Activated CD4-positive, alpha-beta T cell treated with anti-CD3 and anti-CD28 coated beads, Interleukin-2, amount 50 U/mL, for 16 hours (primary cell): ENCODE results near the gene ARHGAP31.
"Not testable (repeated sequence)": the region's sequence is repeated elsewhere in the genome, so short reads cannot be mapped to it uniquely, and the experiment has no call there.

Experiments used
- DNase-seq: peaks from one replicate; pipeline ENCODE4 v3.0.0-alpha.2; 2020

Gene ARHGAP31

DNA sequence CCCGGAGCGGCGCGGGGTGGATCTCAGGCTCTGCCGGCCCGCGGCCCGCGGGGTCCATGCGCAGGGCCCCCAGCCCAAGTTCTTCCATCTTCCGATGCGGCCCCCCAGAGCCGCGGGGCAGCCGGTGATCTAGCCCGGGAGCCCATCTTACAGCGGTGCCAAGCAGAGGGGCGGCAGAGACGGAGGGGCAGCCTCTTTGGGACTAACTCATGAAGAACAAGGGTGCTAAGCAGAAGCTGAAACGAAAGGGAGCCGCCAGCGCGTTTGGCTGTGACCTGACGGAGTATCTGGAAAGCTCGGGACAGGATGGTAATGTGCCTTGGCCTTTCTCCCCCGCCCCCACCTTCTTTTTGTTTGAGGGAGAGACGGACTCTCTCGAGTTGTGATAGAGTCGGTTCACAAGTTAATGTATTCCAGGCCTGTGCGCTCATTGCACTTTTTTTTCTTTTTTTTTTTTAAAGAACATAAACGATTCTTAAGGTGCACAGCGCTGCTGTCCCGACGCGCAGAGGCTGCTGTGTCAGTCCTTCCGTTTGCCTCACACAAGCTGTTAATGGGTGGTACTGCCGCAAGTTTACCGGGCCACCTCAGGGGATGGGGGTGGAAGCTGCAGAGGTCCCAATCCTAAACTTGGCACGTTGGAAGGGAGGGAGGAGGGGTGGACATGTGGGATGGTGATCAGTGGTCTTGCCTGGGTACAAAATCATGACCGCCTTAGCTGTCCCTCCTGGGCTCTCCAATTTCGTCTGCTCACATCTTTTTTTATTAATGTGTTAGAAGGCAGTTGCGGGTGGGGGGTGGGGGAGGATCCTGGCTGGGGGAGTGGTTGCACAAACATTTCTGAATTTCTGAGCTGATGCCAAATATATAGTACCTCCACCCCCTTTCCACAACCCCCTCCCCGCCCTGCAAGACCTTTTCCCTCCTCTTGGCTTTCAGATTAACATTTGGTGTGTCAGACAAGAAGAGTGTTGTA is 801 bp downstream of the ARHGAP31 start:
- peak; percentile 58 for DNase-seq

DNA sequence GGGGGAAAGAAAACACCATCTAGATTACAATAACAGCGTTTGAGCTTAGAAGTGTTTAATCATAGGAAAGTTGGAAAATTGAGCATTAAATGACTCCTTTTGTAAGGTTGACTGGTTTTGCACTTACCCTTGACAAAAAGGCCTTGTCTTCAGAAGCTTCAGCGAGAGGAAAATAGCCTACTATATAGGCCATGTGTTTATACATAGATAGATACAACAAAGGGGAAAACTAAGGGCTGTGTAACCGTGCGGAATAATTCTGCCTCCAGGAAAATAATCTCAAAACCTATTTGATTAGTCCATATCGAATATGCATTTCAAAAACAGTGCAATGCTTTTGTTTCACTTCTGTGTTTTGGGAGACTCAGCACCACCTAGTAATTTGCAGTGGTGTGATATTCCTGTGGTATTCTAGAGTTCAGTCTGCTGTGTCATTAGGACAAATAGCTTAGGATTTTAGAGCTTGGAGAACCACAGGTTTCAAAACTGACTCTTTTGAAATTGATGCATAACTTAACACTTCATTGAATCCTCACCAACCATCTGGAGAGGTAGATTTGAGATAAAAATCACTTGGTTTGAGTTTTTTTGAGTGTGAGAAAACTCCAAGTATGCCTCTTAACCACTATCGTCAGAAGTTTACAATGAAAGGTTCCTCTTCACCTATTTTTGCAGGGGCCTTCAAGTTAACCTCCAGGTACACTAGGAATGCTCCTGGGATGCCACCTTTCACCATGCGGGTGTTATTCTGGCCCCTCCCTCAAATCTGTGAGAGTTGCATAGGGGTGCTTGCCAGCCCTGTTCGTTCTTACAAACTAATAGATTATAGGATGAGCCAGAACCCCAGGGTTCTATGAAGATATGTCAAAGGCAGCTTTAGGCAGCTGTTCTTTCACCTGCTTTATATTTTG is 1.9 kb downstream of the ARHGAP31 start:
- peak; percentile 26 for DNase-seq

DNA sequence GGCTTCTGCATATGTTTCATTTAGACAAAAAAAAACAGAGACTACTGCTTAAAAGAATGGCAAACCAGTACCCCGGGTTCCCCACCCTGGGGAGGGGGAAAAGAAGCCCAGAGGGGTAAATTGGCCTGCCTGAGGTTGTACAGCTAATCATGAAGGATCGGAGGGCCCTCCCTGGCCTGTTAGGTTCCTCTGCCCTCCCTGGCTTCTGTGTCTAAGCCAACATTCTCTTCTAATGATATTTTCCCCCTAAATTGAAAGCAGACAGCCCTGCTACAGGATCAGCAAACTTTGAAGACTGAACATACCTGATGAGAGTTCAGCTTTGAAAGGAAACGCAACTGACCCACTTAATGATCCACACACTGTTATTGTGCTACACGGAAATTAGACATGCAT is 2.5 kb downstream of the ARHGAP31 start:
- DNase-seq, result no peak

- no peak for DNase-seq
Observed at GRCh38 chr3:119297169-119297568, 3.0 kb downstream of the ARHGAP31 start.

GRCh38 chr3:119298565-119298941 is 4.4 kb downstream of the ARHGAP31 start:
- no peak for DNase-seq

- DNase-seq, result no peak
Observed at GRCh38 chr3:119300991-119301391, 6.8 kb downstream of the ARHGAP31 start.

- DNase-seq, result no peak
Observed at GRCh38 chr3:119301662-119302061, 7.5 kb downstream of the ARHGAP31 start.

DNA sequence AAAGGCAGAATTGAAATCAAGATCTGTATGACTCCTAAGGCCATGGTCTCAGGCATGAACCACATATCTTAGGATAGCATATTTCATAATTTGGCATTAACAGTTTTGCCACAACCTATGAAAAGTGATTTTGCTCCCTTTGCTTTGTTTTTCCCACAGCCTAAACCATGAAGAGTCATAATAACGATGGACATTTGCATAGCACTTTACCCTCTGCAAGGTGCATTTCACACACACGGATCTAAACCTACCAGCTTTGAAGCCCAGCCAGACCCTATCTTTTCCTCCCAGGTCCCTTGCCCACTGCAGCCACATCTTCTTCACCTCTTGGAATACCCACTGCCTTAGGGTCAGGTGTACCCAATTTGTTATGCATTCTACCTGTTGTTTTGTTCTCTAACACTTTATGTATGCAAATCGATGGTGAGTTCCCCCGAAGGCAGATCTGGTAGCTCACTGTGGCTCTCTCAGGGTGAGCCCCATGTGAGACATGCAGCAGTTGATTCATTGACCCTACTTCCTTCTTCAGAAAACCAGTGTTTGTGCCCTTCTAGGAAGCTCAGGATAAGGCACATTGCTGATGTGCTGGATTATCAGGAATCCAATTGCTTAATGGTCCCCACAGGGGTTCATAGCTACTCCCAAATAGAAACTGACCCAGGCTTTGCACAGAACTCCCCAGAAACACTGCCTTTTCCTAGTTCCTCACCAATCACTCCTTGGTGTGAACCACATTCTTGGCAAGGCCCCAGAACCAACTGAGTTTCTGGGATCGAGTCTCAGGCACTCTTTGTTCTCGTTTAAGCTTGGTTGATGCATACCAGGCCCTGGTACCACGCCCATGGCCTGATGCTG is 8.7 kb downstream of the ARHGAP31 start:
- no peak for DNase-seq

- DNase-seq, result no peak
Observed at GRCh38 chr3:119304201-119304713, 10.1 kb downstream of the ARHGAP31 start.

- DNase-seq, result no peak
Observed at GRCh38 chr3:119305286-119305685, 11.1 kb downstream of the ARHGAP31 start.

DNA sequence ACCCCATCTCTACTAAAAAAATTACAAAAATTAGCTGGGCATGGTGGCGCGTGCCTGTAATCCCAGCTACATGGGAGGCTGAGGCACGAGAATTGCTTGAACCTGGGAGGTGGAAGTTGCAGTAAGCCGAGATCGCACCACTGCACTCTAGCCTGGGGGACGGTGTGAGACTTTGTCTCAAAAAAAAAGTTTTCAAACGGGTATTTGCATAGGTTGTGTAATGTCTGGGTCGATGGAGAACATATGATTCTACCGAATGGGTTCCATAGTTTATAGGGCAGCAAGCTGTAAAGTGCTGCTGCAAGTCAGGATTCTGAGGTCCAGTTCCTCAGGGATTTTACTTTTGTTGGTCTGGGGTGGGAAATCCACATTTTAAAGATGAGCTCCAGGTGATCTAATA is 12.2 kb downstream of the ARHGAP31 start:
- not testable (repeated sequence) for DNase-seq

- DNase-seq, result no peak
Observed at GRCh38 chr3:119308355-119308754, 14.2 kb downstream of the ARHGAP31 start.

DNA sequence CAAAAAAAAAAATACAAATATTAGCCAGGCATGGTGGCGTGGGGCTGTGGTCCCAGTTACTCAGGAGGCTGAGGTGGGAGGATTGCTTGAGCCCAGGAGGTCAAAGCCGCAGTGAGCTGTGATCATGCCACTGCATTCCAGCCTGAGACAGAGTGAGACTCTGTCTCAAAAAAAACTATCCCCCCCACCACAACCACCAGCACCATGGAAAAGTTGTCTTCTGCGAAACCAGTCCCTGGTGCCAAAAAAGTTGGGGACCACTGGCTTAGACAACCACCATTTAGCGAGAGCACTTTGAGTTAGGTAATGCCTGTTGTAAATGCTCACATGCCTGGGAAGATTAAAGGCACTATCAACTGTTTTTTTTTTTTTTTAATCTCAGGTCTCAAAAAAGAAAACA is 15.4 kb downstream of the ARHGAP31 start:
- DNase-seq, result no peak

DNA sequence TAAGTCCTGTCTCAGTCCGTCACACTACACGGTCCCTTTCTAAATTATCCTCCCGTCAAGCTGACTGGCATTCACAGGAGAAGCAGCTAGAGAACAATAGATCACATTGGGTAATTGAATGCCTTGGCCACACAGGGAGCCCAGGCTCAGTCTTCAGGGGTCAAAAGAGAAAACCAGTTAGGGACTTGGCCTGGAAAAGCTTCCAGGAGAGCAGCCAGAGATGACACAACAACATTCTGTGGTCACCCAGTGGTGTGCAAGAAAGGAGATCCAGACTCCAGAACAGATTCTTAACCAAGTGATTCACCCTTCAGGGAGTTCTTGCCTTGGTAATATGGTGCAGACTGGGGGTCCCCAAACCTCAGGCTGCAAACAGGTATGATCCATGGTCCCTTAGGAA is 15.9 kb downstream of the ARHGAP31 start:
- no peak for DNase-seq

GRCh38 chr3:119311081-119311925 is 17.1 kb downstream of the ARHGAP31 start:
- DNase-seq, result no peak

- DNase-seq, result no peak
Observed at GRCh38 chr3:119313461-119313860, 19.3 kb downstream of the ARHGAP31 start.

DNA sequence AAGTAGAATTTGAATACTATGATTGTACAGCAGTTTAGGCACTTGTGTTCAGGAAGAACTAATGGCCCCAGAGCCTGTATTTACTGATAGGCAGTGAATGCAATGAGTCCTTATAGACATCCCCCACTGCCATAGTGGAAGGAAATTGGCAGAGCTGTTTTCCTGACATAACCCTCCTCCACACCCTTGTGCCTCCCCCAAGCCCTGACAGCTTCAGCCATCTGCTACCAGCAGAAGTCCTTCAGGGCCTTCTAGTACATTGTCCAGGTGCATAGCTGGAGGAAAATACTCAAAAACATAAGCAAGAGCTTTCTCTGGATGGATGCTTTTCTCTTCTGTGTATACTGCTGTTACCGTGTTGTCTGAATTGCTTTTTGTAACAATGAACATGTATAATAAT is 20.6 kb downstream of the ARHGAP31 start:
- no peak for DNase-seq

GRCh38 chr3:119315600-119316312 is 21.6 kb downstream of the ARHGAP31 start:
- DNase-seq, result no peak

DNA sequence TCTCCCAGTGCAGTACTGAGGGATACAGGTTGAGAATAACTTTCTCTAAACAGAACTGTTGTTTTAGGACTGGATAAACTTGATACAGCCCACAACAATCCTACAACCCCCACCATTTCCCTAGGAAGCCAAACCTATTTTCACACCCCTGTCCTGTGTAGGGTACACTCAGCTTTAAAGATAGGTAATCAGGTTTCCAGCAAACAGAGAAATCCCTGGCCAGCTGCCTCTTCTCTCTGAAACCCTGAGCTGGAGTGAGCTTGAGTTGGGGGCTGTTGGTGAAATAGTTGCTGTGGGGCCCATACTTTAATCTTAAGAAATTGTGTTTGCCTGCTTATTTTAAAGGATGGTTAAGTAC is 22.1 kb downstream of the ARHGAP31 start:
- DNase-seq, result no peak

- no peak for DNase-seq
Observed at GRCh38 chr3:119318876-119319275, 24.7 kb downstream of the ARHGAP31 start.

- DNase-seq, result no peak
Observed at GRCh38 chr3:119319311-119319710, 25.1 kb downstream of the ARHGAP31 start.
